Ramos (cell line): ENCODE measurements around the gene EGFLAM.

Experiments
- in situ Hi-C: fragments of 300-500 bp; cut with MboI; formaldehyde crosslinking; loops from one replicate; pipeline ENCODE4 v1.14.3; 2022; ENCODE audit warnings: low sequenced_read_pairs; ENCODE audit not compliant: unreplicated experiment

Gene EGFLAM

GRCh38 chr5:38258319-38259061, at the start of gene EGFLAM:
EGFLAM (plus strand) TSS chr5:38258559; CDS start chr5:38258755, 196 bp downstream.
- in situ Hi-C loops: no loop called here

- in situ Hi-C loops: no loop called here
These were observed 49.5 kb upstream of the EGFLAM start for GRCh38 chr5:38208782-38209378.

- in situ Hi-C loops: no loop called here
These were observed 47.5 kb upstream of the EGFLAM start for GRCh38 chr5:38210676-38211353.

GRCh38 chr5:38211354-38211710, 47.0 kb upstream of the EGFLAM start:
- in situ Hi-C loops: no loop called here

GRCh38 chr5:38212307-38212706, 46.1 kb upstream of the EGFLAM start:
- in situ Hi-C loops: no loop called here

DNA sequence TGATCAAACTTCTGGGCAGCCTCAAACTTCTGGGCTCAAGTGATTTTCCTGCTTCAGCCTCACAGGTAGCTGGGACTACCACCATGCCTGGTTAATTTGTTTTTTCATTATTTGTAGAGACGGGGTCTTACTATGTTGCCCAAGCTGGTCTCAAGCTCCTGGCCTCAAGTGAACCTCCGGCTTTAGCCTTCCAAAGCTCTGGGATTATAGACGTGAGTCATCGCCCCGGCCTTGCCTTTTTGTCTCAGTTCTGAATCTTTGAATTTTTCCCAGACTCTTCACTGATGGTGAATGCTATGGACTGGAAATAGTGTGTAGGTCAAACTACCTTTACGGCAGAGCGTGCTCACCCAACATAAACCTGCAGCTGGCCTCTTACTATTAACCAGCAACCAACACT, 32.3 kb upstream of the EGFLAM start:
- in situ Hi-C loops: no loop called here

GRCh38 chr5:38228914-38229313, 29.4 kb upstream of the EGFLAM start:
- in situ Hi-C loops: no loop called here

DNA sequence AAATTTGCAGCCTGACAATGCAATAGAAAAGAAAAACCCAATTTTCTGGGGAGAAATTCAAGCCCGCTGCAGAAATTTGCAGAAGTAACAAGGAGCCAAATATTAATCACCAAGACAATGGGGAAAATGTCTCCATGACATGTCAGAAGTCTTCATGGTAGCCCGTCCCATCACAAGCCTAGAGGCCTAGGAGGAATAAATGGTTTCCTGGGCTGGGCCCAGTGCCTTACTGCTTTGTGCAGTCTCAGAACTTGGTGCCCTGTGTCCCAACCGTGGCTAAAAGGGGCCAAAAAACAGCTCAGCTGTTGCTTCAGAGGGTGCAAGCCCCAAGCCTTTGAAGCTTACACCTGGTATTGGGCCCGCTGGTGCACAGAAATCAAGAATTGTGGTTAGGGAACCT, 23.6 kb upstream of the EGFLAM start:
- in situ Hi-C loops: no loop called here

GRCh38 chr5:38237681-38238080, 20.7 kb upstream of the EGFLAM start:
- in situ Hi-C loops: no loop called here

DNA sequence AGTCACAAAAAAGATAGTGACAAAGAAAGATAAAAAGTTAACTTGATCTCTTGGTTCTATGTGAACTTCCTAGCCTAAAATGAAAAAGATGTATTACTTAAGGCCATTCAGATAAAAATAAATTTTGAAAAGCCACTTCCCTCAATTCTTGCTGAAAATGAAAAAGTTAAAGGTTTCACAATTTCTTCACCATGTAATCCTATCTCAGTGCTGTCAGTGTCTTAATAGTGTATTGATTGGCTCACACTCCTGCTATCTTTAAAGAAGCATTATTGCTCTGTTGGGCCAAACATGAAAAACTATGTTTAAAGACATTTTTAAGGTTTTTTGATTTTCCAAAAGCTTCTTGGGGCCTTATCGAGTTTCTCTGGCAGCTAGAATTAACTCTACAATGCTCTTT, 18.1 kb upstream of the EGFLAM start:
- in situ Hi-C loops: no loop called here

DNA sequence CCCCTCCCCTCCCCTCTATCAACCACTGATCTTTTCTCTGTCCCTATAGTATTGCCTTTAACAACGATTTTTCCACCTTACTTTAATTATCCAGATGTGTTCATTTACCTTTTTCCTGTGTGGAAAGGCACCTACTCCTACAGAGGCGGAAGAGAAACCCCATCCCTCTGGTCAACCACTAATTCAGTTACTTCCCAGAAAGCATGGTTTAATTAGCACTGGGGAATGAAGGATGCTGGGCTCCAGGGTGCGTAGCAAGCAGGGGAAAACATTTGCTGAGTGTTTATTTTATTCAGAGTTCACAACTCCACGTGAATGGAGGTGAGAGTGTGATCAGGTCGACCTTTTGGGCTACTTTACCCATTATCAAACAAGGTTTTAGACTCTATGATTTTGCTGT, 16.7 kb upstream of the EGFLAM start:
- in situ Hi-C loops: no loop called here

DNA sequence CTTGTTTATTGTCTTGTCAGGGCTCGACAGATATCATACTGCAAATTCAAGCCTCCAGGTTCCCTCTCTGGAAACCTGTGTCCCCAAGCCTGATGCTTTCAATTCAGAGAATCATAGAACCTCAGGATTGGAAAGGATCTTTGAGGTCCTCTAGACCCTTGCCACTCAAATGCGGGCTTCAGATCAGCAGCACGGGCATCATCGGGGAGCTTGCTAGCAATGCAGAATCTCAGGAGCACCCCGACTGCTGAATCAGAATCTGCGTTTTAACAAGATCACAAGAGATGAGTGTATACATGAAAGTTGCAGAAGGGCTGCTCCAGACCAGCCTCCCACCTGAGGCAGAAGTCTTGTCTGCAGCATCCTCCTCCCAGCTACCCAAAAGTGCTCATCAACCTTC, 13.1 kb upstream of the EGFLAM start:
- in situ Hi-C loops: no loop called here

DNA sequence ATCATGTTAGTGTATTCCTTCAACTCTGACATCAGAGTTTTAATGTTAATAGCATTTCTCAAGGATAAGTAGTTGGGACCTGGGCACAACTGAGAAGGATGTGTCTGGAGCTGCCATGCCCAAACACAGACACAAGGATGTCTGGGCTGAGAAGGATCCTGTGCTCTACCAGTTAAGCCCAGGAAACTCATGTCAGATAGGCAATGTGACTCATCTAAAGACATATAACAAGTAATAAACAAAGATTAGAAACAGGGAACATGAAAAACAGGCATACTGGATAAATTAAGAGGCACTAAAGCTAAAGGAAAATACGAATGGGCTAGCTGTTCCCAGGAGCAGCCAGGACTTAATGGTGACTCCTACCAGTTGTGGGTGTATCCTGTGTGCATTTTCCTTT, 9.1 kb upstream of the EGFLAM start:
- in situ Hi-C loops: no loop called here

DNA sequence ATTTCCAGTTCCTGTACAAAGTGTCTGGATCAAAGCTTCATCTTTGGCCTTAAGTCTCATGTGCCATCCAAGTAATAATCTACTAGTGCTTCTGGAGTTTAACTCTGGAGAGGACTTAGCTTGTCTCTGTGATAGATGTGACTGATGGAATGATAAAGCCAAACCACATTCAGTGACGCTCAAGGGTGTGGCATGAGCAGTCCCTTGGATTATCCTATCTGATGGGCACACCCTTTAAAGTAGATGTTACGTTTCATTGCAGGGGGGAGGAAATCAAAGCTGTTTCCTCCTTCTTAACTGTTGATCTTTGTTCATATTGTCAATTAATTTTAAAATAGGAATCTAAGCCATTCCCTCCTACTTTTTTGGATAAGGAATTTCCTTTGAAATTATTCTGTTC, 8.5 kb upstream of the EGFLAM start:
- in situ Hi-C loops: no loop called here

DNA sequence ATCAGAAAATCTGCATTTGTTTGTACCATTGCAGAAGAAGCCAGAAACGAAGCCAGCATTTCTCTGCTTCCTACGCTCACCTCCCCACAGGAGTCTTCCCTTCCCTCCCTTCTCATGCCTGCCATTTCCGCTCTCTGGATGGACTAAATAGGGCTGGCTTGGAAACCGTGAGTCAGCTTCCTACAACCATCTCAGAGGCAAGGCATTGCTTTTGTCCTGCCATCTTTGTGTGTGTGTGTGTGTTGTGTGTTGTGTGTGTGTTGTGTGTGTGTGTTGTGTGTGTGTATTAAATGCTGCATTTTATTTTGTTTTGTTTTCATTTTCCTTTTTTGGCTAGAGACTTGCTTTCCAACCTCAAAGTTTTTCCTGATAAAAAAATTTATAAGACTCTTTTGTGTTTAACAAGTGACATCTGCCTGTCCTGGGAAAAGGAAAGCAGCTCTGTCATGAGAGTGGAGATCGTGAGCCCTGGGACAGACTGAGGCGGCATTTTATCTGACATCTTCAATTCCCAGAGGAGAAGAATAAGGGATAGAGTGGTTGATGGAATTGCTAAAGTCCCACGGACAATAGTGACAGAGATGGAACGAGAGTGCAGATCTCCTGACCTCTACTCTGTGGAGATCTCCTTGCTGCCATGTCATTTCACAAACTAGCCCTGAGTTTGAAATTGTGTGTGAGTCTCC, 7.5 kb upstream of the EGFLAM start:
- in situ Hi-C loops: no loop called here

- in situ Hi-C loops: no loop called here
These were observed 4.6 kb upstream of the EGFLAM start for GRCh38 chr5:38253759-38254158.

DNA sequence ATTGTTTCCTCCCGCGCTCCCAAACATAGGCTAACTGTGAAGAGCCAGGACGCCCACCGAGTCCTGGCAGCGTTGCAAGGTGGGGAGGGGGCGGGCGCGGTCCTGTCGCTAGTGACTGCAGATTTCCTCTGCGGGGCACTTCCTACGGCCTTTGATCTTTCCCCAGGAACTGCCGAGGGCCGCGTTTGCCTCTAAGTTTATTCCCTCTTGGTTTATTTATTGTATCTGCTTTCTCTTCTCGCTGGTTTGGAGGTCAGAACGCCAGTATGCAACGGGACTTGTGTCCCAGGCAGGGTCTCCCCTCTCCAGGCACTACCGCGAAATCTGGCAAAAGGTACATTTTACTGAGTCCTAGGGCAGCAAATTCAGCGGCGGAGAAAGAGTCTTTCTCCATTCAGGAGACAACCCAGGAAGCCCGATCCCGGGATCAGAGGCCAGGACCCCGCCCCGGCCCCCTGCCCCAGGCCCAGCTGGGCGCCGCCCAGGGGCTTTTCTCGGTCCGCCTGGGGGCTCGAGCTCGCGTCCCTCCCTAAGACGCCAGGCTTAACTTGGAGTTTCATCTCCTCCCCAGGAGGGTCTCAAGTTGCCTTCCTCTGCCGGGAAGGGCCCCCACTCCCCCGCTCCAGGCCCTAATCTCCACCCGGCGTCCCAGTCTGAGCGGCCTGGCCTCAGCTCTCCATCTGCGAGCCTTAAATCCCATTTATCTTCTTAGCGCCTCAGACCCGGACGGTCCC, 884 bp upstream of the EGFLAM start:
- in situ Hi-C loops: no loop called here

DNA sequence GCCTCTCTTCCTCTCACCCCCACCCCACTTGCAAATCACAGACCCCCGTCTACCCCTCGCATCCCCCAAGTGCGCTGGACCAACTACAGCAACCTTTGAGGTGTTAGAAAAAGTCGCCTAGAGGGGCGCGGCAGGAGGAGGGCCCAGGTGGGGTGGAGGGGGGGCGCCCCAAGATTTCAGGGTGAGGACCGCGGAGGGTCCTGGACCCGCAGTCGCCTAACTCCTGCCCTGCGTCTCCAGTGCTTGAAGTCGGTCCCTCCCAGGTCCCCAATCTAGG, 379 bp upstream of the EGFLAM start:
- in situ Hi-C loops: no loop called here

DNA sequence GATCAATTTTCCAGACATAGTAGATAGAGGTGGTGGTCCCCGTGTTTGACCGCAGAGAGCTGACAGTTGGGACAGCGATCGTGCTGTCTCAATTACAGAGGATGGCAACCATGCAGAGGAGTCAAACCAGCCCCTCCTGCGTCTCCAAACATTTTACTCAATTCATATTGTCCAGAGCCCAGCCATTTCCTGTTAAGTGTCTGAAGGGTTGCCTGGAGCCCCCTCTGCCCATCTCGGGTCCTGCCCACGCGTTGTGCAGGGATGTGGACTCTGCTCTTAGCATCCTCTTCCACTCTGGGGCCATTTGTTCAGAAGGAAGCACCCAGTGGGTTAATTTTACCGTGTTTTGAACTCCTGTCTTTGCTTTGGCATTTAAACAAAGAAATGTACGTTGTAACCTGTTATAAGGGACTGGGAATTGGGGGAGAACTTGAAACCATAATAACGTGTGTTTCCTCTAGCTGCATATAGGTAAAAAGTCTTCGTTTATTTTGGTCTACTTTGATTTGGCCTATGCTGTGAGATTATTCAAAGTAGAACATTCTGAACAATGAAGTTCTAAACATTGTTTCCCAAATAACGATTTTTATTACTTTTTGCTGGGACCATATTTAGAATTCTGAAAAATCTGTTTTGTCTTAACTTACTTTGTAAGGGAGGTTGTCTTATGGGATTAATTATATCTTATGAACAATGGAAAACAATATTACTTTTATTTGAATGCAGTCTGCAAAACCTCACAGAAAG, 876 bp downstream of the EGFLAM start:
- in situ Hi-C loops: no loop called here

- in situ Hi-C loops: no loop called here
These were observed 1.4 kb downstream of the EGFLAM start for GRCh38 chr5:38259809-38260160.
